Natural killer cell (primary cell): ENCODE results near the gene GRM5. TPM values are rescaled to one million over a fixed set of nuclear protein-coding genes. Genes with fewer than 3 reads are reported as not detected.

Experiments
- ATAC-seq, 3 donors: fragments of 150-1000 bp in 2 of 3; fragments of 200-7000 bp in 1 of 3; cut with Tn5 transposase; 1 replicate in 1 of 3; 2 replicates in 2 of 3; pipeline ENCODE4 v1.10.0; 2021; ENCODE audit warnings: mild to moderate bottlenecking in 2 of 3, moderate library complexity in 2 of 3
- DNase-seq, 2 donors: peaks; one replicate each; pipeline versions ENCODE4 v3.0.0 to v3.0.0-alpha.2; 2013 to 2021; ENCODE audit warnings: mixed read lengths in 1 of 2
- H3K27ac ChIP-seq: one replicate; pipeline ENCODE4 v1.5.1; 2013; ENCODE audit warnings: mild to moderate bottlenecking, low read length
- H3K27me3 ChIP-seq: one replicate; pipeline ENCODE4 v1.6.1; 2013; ENCODE audit warnings: low read length; ENCODE audit not compliant: control insufficient read depth, insufficient read depth
- H3K36me3 ChIP-seq: one replicate; pipeline ENCODE4 v1.6.1; 2013; ENCODE audit warnings: low read length; ENCODE audit not compliant: control insufficient read depth, insufficient read depth
- H3K4me1 ChIP-seq: one replicate; pipeline ENCODE4 v1.6.1; 2013; ENCODE audit warnings: low read length; ENCODE audit not compliant: control insufficient read depth, insufficient read depth
- H3K4me3 ChIP-seq: one replicate; pipeline ENCODE4 v1.5.1; 2013; ENCODE audit warnings: low read length
- H3K9me3 ChIP-seq: one replicate; pipeline ENCODE4 v1.6.1; 2013; ENCODE audit warnings: low read length; ENCODE audit not compliant: control insufficient read depth, insufficient read depth
- H3K27ac Mint-ChIP-seq, 2 donors: one replicate each; pipeline ENCODE4 v1.8.0; 2022; ENCODE audit warnings: mild to moderate bottlenecking in 2 of 2, mixed read lengths in 2 of 2, moderate library complexity in 1 of 2
- H3K27me3 Mint-ChIP-seq, 2 donors: one replicate each; pipeline ENCODE4 v1.8.0; 2022; ENCODE audit warnings: low read depth in 2 of 2, mixed read lengths in 2 of 2
- H3K36me3 Mint-ChIP-seq: one replicate; pipeline ENCODE4 v1.8.0; 2022; ENCODE audit warnings: mixed read lengths
- H3K4me1 Mint-ChIP-seq, 2 donors: one replicate each; pipeline ENCODE4 v1.8.0; 2022; ENCODE audit warnings: mixed read lengths in 2 of 2
- H3K4me3 Mint-ChIP-seq: one replicate; pipeline ENCODE4 v1.8.0; 2022; ENCODE audit warnings: mild to moderate bottlenecking, moderate library complexity, mixed read lengths
- H3K9me3 Mint-ChIP-seq, 2 donors: one replicate each; pipeline ENCODE4 v1.8.0; 2022; ENCODE audit warnings: mixed read lengths in 2 of 2
- WGBS: methylation state at CpG from one replicate; pipeline ENCODE4 v1.1.7; 2013; ENCODE audit warnings: missing lambda C conversion rate; ENCODE audit not compliant: insufficient coverage; 5-methylcytosine and 5-hydroxymethylcytosine counted together
- intact Hi-C: fragments of 100-400 bp; cut with micrococcal nuclease; formaldehyde crosslinking; loops from one replicate; pipeline ENCODE4 v1.14.2; 2022
- total RNA-seq, 4 donors: library from RNA; stranded (reverse); fragments of 120-200 nt in 1 of 4; gene quantifications; one replicate each; pipeline versions ENCODE4 v1.2.3 to v1.2.4, GENCODE V29; 2013 to 2022
- TF ChIP-seq, protein P1 (sequence below): fragments of 200-600 bp; IDR thresholded peaks from one replicate; pipeline ENCODE4 v1.8.0; 2022; ENCODE audit warnings: antibody characterized with exemption

The GRM5 gene
- total RNA-seq, 3 donors from 2014 or later (not counting 1 experiment from before 2014, with no cell fraction given), result not detected

DNA sequence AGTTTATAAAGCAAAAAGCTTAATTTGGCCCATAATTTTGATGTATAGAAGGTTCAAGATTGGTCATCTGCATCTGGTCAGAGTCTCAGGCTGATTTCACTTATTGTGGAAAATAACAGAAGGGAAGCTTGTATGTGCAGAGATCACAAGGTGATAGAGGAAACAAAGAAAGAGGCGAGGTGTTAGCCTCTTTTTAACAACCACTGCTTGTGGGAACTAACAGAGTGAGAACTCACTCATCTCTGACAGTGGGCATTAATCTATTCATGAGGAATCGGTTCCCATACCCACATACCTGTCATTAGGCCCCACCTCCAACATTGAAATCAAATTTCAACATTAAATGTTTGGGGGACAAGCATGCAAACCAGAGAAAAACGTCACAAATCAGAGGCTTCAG, 250.3 kb downstream of the GRM5 start:
- TF ChIP-seq, protein P1, sequence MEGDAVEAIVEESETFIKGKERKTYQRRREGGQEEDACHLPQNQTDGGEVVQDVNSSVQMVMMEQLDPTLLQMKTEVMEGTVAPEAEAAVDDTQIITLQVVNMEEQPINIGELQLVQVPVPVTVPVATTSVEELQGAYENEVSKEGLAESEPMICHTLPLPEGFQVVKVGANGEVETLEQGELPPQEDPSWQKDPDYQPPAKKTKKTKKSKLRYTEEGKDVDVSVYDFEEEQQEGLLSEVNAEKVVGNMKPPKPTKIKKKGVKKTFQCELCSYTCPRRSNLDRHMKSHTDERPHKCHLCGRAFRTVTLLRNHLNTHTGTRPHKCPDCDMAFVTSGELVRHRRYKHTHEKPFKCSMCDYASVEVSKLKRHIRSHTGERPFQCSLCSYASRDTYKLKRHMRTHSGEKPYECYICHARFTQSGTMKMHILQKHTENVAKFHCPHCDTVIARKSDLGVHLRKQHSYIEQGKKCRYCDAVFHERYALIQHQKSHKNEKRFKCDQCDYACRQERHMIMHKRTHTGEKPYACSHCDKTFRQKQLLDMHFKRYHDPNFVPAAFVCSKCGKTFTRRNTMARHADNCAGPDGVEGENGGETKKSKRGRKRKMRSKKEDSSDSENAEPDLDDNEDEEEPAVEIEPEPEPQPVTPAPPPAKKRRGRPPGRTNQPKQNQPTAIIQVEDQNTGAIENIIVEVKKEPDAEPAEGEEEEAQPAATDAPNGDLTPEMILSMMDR, result no peak
- no peaks in the 10 kb centered on the region for H3K9me3 ChIP-seq
- H3K27ac ChIP-seq, result no peak overlapping the region
- Mint-ChIP-seq H3K36me3 (no peaks in the 10 kb centered on the region), H3K4me1 (peaks cover 5% of the 10 kb centered on the region in 2 donors), H3K9me3 (peaks cover 2 to 6% of the 10 kb centered on the region in 2 donors), H3K4me3 (peak overlapping the region; percentile 31), H3K27me3 (no peaks in the 10 kb centered on the region), H3K27ac (peak overlapping the region in 1 of 2 donors; percentile 65)
- H3K4me1 ChIP-seq, result no peaks in the 10 kb centered on the region
- ATAC-seq (peak; percentile 46 to 73 (median 50)), DNase-seq (no peak)
- no peaks in the 10 kb centered on the region for H3K36me3 ChIP-seq
- H3K27me3 ChIP-seq, result no peaks in the 10 kb centered on the region
- H3K4me3 ChIP-seq, result no peak overlapping the region
- intact Hi-C loops, result no loop called here
- WGBS, result 27% methylated on average over 3 of the region's 3 CpGs

DNA sequence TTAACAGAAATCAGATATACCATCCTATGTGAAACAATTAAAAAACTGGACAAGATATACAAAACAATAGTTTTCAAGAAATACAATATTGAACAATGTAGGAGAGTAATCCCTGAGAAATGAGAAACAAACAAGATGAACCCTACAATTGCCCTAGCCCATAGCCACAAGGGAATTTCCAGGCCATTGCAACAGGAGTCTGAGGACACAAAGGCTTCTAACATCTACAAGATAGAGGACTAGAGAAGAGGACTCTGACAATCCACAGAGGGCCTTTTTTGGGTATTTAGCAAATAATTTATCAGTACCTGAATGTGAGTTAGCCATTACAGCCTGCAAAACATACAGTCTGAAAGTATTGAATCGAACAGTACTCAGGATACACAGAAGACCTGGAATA, 251.7 kb downstream of the GRM5 start:
- DNase-seq (no peak), ATAC-seq (no peak)
- H3K4me1 Mint-ChIP-seq, result peaks cover 5% of the 10 kb centered on the region in 2 donors
- Histone ChIP-seq H3K9me3 (no peaks in the 10 kb centered on the region), H3K4me3 (no peak overlapping the region), H3K27me3 (no peaks in the 10 kb centered on the region), H3K4me1 (no peaks in the 10 kb centered on the region), H3K27ac (no peak overlapping the region), H3K36me3 (no peaks in the 10 kb centered on the region)
- no peaks in the 10 kb centered on the region for H3K27me3 Mint-ChIP-seq
- WGBS, result no CpG with 5 or more reads among the region's 1 CpG
- peaks cover 5 to 9% of the 10 kb centered on the region in 2 donors for H3K9me3 Mint-ChIP-seq
- no peak overlapping the region for H3K4me3 Mint-ChIP-seq
- H3K27ac Mint-ChIP-seq, result no peak overlapping the region
- no peaks in the 10 kb centered on the region for H3K36me3 Mint-ChIP-seq
- TF ChIP-seq, protein P1, result no peak
- intact Hi-C loops, result no loop called here

DNA sequence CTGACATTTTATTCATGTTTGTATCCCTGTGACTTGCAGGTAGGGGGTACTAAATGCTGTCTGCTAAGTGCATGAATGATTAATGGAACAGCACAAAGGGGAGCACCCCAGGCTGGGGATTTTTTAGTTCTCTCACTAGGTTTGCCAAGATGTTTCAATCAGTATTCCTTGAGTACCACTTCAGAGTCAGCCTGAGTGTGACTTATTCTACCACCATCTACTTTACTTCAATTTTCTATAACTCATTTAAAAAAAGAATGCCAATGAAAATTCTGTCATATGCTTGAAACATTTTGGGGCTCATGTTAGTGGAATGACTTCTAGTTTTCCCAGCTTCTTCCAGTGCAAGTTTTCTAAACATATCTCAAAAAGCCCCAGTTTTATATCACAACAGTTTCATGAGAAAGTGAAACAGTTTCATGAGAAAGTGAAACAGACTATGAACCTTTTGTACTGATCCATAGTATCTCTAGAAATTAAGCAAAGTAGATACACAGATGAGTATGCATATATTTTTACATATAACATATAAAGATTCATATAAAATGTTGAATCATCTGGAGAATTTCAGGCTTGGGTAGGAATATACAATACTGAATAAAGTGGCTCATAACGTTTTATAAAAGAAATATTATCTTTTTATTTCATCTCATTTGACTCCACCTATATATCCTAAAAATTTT, 252.4 kb downstream of the GRM5 start:
- no peak overlapping the region for H3K27ac Mint-ChIP-seq
- no peaks in the 10 kb centered on the region for H3K27me3 ChIP-seq
- H3K9me3 ChIP-seq, result no peaks in the 10 kb centered on the region
- DNase-seq, result no peak
- intact Hi-C loops, result no loop called here
- ATAC-seq, result no peak
- peaks cover 5 to 9% of the 10 kb centered on the region in 2 donors for H3K9me3 Mint-ChIP-seq
- no peaks in the 10 kb centered on the region for H3K27me3 Mint-ChIP-seq
- no peak overlapping the region for H3K4me3 Mint-ChIP-seq
- TF ChIP-seq, protein P1, result no peak
- no peak overlapping the region for H3K27ac ChIP-seq
- H3K36me3 Mint-ChIP-seq, result no peaks in the 10 kb centered on the region
- no peak overlapping the region for H3K4me3 ChIP-seq
- no peaks in the 10 kb centered on the region for H3K4me1 ChIP-seq
- WGBS, result no CpG with 5 or more reads among the region's 1 CpG
- peaks cover 5% of the 10 kb centered on the region in 2 donors for H3K4me1 Mint-ChIP-seq
- no peaks in the 10 kb centered on the region for H3K36me3 ChIP-seq
